ENCODE data around the gene UNC93A. TPM values are rescaled to one million over a fixed set of nuclear protein-coding genes. Genes with fewer than 3 reads are reported as not detected.

Gene UNC93A
- total RNA-seq, 4 donors from 2014 or later = not detected

GRCh38 chr6:167323111-167323510 is 32.0 kb downstream of the UNC93A start:
- no peak for TF ChIP-seq CTCF (IDR thresholded peaks at IDR 0.05; ENCODE audit: low read depth)

DNA sequence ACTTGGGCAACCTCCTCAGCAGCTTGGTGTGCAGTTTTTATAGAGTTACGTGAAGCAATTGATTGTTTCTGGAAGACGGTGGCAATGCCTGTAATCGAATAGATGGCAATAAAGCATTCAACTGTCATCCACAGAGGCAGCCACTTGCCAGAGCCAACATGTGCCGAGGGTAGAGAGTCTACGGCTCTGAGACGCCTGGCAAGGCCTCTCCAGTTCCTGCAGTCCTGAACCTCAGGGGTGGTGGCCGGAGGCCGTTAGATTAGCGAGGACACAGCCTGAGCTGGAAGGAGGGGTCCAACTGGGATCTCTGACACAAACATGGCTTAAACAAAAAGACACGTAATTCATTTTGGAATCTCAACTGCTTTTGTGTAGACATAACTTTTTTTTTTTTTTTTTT is 33.0 kb downstream of the UNC93A start:
- TF ChIP-seq CTCF (IDR thresholded peaks at IDR 0.05; ENCODE audit: low read depth) = no peak

GRCh38 chr6:167325766-167326165 is 34.7 kb downstream of the UNC93A start:
- no peak for TF ChIP-seq CTCF (IDR thresholded peaks at IDR 0.05; ENCODE audit: low read depth)

DNA sequence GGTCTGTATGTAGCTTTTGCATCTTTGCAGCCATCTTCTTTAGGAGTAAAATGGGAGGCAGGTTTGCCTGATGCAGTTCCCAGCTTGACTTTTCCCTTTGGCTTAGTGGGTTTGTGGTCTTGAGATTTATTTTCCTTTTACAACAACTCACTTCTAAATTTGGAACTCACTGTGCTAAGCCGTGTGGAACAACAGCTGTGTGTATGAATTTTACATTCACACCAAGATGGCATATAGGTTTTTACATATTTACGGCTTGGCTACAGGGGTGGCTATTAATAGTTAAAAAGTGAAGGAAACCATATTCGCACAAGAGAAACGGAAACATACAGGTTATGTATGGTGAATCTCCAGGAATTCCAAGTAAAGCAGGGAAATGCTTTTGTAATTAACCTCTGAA is 36.3 kb downstream of the UNC93A start:
- no peak for TF ChIP-seq CTCF (IDR thresholded peaks at IDR 0.05; ENCODE audit: low read depth)

DNA sequence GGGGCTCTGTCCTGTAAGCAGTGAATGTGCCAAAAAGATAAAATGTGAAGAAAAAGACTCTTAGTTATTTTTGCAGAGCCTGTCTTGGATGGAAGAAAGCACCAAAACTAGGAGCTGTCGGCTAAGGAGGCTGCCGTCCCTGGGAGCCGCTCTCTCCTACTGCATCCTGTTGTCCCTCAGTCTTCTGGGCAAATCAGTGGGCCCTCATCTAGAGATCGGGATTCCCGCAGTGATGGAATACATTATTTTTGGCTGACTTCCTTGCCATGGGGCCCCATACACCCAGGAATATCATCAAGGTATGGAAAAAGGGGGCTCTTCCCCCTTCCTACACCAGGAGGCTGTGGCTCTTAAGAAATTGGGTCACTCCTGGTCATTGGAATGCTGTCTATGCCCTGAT is 37.0 kb downstream of the UNC93A start:
- no peak for TF ChIP-seq CTCF (IDR thresholded peaks at IDR 0.05; ENCODE audit: low read depth)

DNA sequence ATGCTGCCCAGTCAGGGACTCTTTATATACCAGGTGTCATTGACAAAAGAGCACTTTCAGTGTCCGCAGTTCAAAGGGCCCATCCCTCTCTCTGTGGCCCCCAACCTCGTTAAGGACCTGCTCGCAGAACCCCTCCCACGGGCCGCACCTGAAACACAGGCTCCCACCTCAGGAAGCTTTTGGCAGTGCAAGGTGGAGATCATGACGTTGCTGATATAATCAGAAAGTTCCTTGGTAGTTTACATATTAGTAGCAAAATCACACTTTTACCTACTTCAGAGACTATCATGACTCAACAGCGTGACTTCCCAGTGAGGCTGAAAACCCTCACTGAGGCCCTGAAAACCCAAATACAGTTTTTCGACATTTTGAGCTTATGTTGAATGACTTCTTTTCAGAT is 37.9 kb downstream of the UNC93A start:
- TF ChIP-seq CTCF (IDR thresholded peaks at IDR 0.05; ENCODE audit: low read depth) = no peak

GRCh38 chr6:167330750-167331149 is 39.6 kb downstream of the UNC93A start:
- no peak for TF ChIP-seq CTCF (IDR thresholded peaks at IDR 0.05; ENCODE audit: low read depth)

Data from subcutaneous adipose tissue (tissue), 4 donors.